SK-N-MC (cell line): ENCODE results near the gene ALDOA.
A peak's percentile ranks its signal among the peaks of the same experiment; 100 is the strongest.
"Not testable (repeated sequence)": the region's sequence is repeated elsewhere in the genome, so short reads cannot be mapped to it uniquely, and the experiment has no call there.

Experiments
- DNase-seq: peaks from one replicate; pipeline ENCODE4 v3.0.0-alpha.2; 2011; ENCODE audit warnings: low read depth, low spot score
- H3K27ac ChIP-seq: fragments of 200-600 bp; sonication (generic); 2 replicates; pipeline ENCODE4 v1.5.1; 2016; ENCODE audit warnings: mixed run types
- H3K36me3 ChIP-seq: fragments of 200-600 bp; sonication (generic); 2 replicates; pipeline ENCODE4 v1.6.1; 2017; ENCODE audit warnings: antibody characterized with exemption, low read length, mixed read lengths; ENCODE audit not compliant: insufficient read depth
- H3K4me3 ChIP-seq: fragments of 200-600 bp; sonication (generic); 2 replicates; pipeline ENCODE4 v1.5.1; 2016
- H3K9ac ChIP-seq: fragments of 200-600 bp; sonication (generic); 2 replicates; pipeline ENCODE4 v1.8.0; 2017; ENCODE audit warnings: mixed run types, mixed read lengths; ENCODE audit not compliant: insufficient read length
- H3K9me3 ChIP-seq: fragments of 200-600 bp; sonication (generic); 2 replicates; pipeline ENCODE4 v1.6.1; 2017; ENCODE audit warnings: low read depth, mild to moderate bottlenecking, antibody characterized with exemption, low read length, moderate library complexity, mixed read lengths
- EZH2 ChIP-seq: fragments of 200-600 bp; sonication (generic); IDR thresholded peaks from one replicate; pipeline ENCODE4 v1.6.1; 2017; ENCODE audit warnings: antibody characterized with exemption
- FOXP2 ChIP-seq: optimal IDR thresholded peaks from 2 replicates; pipeline ENCODE3; 2011; ENCODE audit warnings: mild to moderate bottlenecking, moderate library complexity; ENCODE audit not compliant: insufficient read depth; ENCODE audit errors: extremely low read length, control extremely low read depth
- POLR2AphosphoS5 ChIP-seq: IDR thresholded peaks from 2 replicates; pipeline ENCODE4 v1.6.1; 2012; ENCODE audit warnings: mild to moderate bottlenecking, low read depth, low read length, borderline replicate concordance

ALDOA gene

GRCh38 chr16:30065102-30065942 lies at the start of gene ALDOA:
ALDOA (plus strand) TSS chr16:30065760; CDS start chr16:30066898, 1,138 bp downstream.
- DNase-seq, result peak; percentile 62
- H3K36me3 ChIP-seq, result peaks cover 41% of the 10 kb centered on the region
- peak within 1 kb of the TSS; percentile 94 for H3K4me3 ChIP-seq
- TF ChIP-seq FOXP2 (peak; percentile 77), EZH2 (no peak), POLR2AphosphoS5 (peak; percentile 95)
- no peaks in the 10 kb centered on the region for H3K9me3 ChIP-seq
- peak within 1 kb of the TSS; percentile 94 for H3K9ac ChIP-seq
- peak within 1 kb of the TSS; percentile 97 for H3K27ac ChIP-seq

- DNase-seq, result no peak
- Histone ChIP-seq H3K36me3 (no peaks in the 10 kb centered on the region), H3K4me3 (no peak overlapping the region), H3K9me3 (no peaks in the 10 kb centered on the region), H3K9ac (no peak overlapping the region), H3K27ac (no peak overlapping the region)
- TF ChIP-seq FOXP2, result no peak
- no peak for TF ChIP-seq POLR2AphosphoS5
- no peak for TF ChIP-seq EZH2
Observed at GRCh38 chr16:30016555-30017276, 48.8 kb upstream of the ALDOA start.

GRCh38 chr16:30017277-30017656 lies 48.3 kb upstream of the ALDOA start:
- Histone ChIP-seq H3K4me3 (no peak overlapping the region), H3K9me3 (no peaks in the 10 kb centered on the region), H3K27ac (no peak overlapping the region), H3K36me3 (no peaks in the 10 kb centered on the region), H3K9ac (no peak overlapping the region)
- DNase-seq, result no peak
- no peak for TF ChIP-seq FOXP2
- TF ChIP-seq EZH2, result no peak
- TF ChIP-seq POLR2AphosphoS5, result no peak

DNA sequence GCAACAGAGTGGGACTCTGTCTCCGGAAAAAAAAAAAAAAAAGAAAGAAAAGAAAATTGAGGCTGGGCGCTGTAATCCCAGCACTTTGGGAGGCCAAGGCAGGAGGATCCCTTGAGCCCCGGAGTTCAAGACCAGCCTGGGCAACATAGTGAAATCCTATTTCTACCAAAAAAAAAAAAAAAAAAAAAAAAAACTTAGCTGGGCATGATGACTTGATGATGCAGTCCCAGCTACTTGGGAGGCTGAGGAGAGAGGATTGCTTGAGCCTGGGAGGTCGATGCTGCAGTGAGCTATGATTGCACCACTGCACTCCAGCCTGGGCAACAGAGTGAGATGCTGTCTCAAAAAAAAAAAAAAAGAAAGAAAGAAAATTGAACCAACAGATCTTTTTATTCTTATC lies 47.6 kb upstream of the ALDOA start:
- H3K36me3 ChIP-seq, DNase-seq, H3K4me3 ChIP-seq, H3K9ac ChIP-seq, H3K9me3 ChIP-seq, H3K27ac ChIP-seq: not testable (repeated sequence)

DNA sequence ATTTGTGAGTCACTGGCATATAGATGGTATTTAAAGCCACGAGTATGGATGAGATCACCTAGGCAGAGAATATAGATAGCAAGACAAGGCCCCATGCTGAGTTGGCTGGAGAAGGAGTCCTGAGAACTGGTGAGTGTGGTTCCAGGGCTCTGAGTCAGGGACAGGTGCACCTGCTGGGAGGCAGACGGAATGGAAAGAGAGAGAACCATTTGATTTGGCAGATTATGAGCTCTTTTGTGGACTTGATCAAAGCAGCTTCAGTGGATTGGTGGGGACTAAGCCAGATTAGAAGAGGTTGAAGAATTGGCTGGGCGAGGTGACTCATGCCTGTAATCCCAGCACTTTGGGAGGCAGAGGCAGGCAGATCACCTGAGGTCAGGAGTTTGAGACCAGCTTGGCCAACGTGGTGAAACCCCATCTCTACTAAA lies 46.8 kb upstream of the ALDOA start:
- H3K4me3 ChIP-seq, result no peak overlapping the region
- H3K27ac ChIP-seq, result no peak overlapping the region
- TF ChIP-seq POLR2AphosphoS5 (no peak), FOXP2 (no peak), EZH2 (no peak)
- no peaks in the 10 kb centered on the region for H3K36me3 ChIP-seq
- no peak overlapping the region for H3K9ac ChIP-seq
- no peak for DNase-seq
- no peaks in the 10 kb centered on the region for H3K9me3 ChIP-seq

GRCh38 chr16:30022887-30023286 lies 42.7 kb upstream of the ALDOA start, which contains the start of gene C16orf92:
C16orf92 (plus strand) TSS chr16:30023198; CDS start chr16:30023341, 143 bp downstream.
- Histone ChIP-seq H3K27ac (no peak within 1 kb of the TSS), H3K4me3 (no peak within 1 kb of the TSS), H3K9ac (no peak within 1 kb of the TSS), H3K36me3 (no peaks in the 10 kb centered on the region), H3K9me3 (no peaks in the 10 kb centered on the region)
- TF ChIP-seq POLR2AphosphoS5 (no peak), FOXP2 (no peak), EZH2 (no peak)
- DNase-seq, result no peak

DNA sequence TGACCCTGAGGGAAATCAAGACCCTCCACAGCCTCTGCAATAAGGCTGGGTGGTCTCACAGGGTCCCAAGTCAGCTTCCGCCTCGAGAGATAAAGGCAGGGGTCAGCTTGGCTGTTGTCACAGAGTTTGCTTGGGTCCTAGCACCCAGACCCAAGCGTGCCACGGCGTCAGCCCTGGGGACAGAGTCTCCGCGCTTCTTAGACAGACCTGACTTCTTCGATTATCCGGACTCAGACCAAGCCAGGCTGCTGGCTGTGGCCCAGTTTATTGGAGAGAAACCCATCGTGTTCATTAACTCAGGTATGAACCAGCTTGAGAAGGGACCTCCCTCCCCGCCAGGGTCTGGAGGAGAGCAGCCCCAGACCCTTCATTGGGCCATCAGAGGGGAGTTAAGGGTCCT lies 42.0 kb upstream of the ALDOA start:
- no peak for DNase-seq
- TF ChIP-seq POLR2AphosphoS5 (no peak), EZH2 (no peak), FOXP2 (no peak)

GRCh38 chr16:30024451-30024850 lies 41.1 kb upstream of the ALDOA start:
- Histone ChIP-seq H3K27ac (no peak overlapping the region), H3K4me3 (no peak overlapping the region), H3K9ac (no peak overlapping the region), H3K36me3 (no peaks in the 10 kb centered on the region), H3K9me3 (no peaks in the 10 kb centered on the region)
- TF ChIP-seq POLR2AphosphoS5, result no peak
- no peak for TF ChIP-seq EZH2
- no peak for TF ChIP-seq FOXP2
- DNase-seq, result no peak

More for the DNA sequence above, 42.0 kb upstream of the ALDOA start:
- Histone ChIP-seq H3K36me3 (no peaks in the 10 kb centered on the region), H3K9ac (no peak overlapping the region), H3K27ac (no peak overlapping the region), H3K4me3 (no peak overlapping the region), H3K9me3 (no peaks in the 10 kb centered on the region)

- Histone ChIP-seq H3K36me3 (no peaks in the 10 kb centered on the region), H3K27ac (no peak overlapping the region), H3K9ac (no peak overlapping the region), H3K9me3 (no peaks in the 10 kb centered on the region), H3K4me3 (no peak overlapping the region)
- TF ChIP-seq EZH2 (no peak), FOXP2 (no peak), POLR2AphosphoS5 (no peak)
- DNase-seq, result no peak
Observed at GRCh38 chr16:30025156-30025555, 40.4 kb upstream of the ALDOA start.
